Measurements from ENCODE around the gene CASP8AP2. TPM values are rescaled to one million over a fixed set of nuclear protein-coding genes. Genes with fewer than 3 reads are reported as not detected.

CASP8AP2 gene
- total RNA-seq, 2 experiments from 2014 or later, result 33.3 to 33.6 TPM

DNA sequence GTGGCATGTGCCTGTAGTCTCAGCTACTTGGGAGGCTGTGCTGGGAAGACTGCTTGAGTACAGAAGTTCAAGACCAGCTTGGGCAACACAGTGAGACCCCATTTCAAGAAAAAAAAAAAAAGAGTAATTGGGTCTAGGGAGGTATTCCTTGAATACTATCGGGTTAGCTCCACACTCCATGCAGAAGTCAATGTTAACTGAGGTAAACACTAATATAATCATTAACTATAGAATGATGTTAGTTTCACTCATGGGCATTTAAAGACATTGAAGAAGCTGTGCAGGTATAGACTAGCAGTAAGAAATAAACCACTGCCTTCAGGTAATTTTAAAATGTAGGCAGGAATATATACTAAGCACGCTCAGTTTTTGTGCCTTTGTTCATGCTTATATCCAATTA is 42.7 kb upstream of the CASP8AP2 start:
- H3K9me3 Mint-ChIP-seq, result no peaks in the 10 kb centered on the region
- ATAC-seq (no peak), DNase-seq (no peak)
- peaks cover 67% of the 10 kb centered on the region for H3K36me3 Mint-ChIP-seq (ENCODE audit: low read depth)
- H3K4me3 Mint-ChIP-seq, result no peak overlapping the region
- no peaks in the 10 kb centered on the region for H3K4me1 Mint-ChIP-seq (ENCODE audit: low read depth)
- TF ChIP-seq, protein P1, sequence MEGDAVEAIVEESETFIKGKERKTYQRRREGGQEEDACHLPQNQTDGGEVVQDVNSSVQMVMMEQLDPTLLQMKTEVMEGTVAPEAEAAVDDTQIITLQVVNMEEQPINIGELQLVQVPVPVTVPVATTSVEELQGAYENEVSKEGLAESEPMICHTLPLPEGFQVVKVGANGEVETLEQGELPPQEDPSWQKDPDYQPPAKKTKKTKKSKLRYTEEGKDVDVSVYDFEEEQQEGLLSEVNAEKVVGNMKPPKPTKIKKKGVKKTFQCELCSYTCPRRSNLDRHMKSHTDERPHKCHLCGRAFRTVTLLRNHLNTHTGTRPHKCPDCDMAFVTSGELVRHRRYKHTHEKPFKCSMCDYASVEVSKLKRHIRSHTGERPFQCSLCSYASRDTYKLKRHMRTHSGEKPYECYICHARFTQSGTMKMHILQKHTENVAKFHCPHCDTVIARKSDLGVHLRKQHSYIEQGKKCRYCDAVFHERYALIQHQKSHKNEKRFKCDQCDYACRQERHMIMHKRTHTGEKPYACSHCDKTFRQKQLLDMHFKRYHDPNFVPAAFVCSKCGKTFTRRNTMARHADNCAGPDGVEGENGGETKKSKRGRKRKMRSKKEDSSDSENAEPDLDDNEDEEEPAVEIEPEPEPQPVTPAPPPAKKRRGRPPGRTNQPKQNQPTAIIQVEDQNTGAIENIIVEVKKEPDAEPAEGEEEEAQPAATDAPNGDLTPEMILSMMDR (IDR thresholded peaks at IDR 0.05), result no peak
- POLR2A ChIA-PET, result no interaction called here
- H3K27ac Mint-ChIP-seq, result no peak overlapping the region
- H3K27me3 Mint-ChIP-seq, result no peaks in the 10 kb centered on the region
- intact Hi-C loops (cut with micrococcal nuclease), result no loop called here
- CTCF ChIA-PET, result no interaction called here

DNA sequence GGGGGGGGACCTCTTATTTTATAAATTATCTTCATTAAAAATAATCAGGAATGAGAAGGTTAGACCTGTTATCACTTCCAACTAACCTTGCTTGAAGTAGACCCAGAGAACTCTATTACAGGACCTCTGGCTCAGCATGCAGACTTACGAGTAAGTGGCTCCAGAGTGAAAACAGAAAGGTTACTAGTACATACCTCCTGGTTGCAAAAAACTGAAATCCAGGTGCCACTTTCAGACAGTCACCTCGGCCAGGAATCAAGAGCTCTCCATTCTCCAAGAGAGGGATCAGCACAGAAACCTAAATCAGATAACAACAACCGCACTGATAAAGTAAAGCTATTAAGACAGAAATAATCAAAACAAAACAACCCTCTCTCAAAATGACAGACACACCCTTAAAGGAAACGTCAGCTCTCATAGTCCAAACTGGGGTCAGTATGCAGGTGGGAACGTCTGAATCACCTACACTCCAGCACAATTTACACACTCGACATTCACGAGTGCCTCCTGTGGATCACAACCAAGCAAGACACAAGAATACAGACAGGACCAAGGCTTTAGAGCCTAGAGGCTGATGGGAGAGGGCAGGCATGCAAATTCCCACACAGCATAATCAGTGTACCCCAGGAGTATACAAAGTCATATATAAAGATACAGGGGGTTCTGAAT is 41.9 kb upstream of the CASP8AP2 start:
- H3K27ac Mint-ChIP-seq, result no peak overlapping the region
- H3K4me1 Mint-ChIP-seq (ENCODE audit: low read depth), result no peaks in the 10 kb centered on the region
- no peaks in the 10 kb centered on the region for H3K9me3 Mint-ChIP-seq
- DNase-seq (no peak), ATAC-seq (no peak)
- ChIA-PET POLR2A (no interaction called here), CTCF (interaction anchor here (0.9 kb wide), 1 partner anchor 20 kb away, joined by 3 read pairs; no protein-coding TSS in a partner anchor)
- no peak overlapping the region for H3K4me3 Mint-ChIP-seq
- no peaks in the 10 kb centered on the region for H3K27me3 Mint-ChIP-seq
- intact Hi-C loops (cut with micrococcal nuclease), result no loop called here
- TF ChIP-seq, protein P1 (IDR thresholded peaks at IDR 0.05), result no peak
- peaks cover 70% of the 10 kb centered on the region for H3K36me3 Mint-ChIP-seq (ENCODE audit: low read depth)

DNA sequence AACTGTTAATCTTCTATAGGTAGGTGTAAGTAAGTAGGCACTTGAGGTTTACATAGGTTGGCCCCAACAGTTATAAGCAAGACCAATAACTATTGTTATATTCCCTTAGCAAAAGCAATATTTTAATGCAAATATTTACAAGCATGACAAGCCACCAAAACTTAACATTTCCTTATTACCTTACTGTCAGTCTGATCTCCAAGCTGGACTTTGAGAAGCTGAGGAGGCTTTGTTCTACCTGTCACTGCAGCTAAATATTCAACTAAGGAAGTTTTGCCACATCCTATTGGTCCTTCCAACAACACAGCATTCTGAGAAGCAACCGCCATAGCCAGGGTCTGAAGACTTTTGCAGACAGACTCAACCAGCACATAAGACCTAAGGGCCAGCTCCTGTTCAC is 39.7 kb upstream of the CASP8AP2 start:
- H3K36me3 Mint-ChIP-seq (ENCODE audit: low read depth), result peaks cover 69% of the 10 kb centered on the region
- no peaks in the 10 kb centered on the region for H3K27me3 Mint-ChIP-seq
- H3K4me3 Mint-ChIP-seq, result no peak overlapping the region
- no peaks in the 10 kb centered on the region for H3K9me3 Mint-ChIP-seq
- DNase-seq (no peak), ATAC-seq (no peak)
- CTCF ChIA-PET, result interaction anchor here (1.0 kb wide), 1 partner anchor 14 kb away, joined by 3 read pairs; no protein-coding TSS in a partner anchor
- TF ChIP-seq, protein P1 (IDR thresholded peaks at IDR 0.05), result no peak
- POLR2A ChIA-PET, result no interaction called here
- intact Hi-C loops (cut with micrococcal nuclease), result no loop called here
- peaks cover 20% of the 10 kb centered on the region for H3K4me1 Mint-ChIP-seq (ENCODE audit: low read depth)
- no peak overlapping the region for H3K27ac Mint-ChIP-seq

DNA sequence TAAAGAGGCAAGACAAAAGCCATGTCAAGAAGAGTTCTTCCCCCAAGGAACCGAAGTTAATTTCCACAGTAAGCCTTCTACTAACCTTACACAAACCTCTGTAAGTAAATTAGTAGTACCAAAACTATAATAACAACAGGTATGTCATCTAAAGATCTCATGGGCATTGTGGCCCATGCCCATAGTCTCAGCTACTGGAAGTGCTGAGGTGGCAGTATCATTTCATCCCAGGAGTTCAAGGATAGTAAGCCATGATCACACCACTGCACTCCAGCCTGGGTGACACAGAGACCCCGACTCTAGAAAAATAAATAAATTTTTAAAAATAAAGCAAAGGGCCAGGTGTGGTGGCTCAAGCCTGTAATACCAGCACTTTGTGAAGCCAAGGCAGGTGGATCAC is 39.3 kb upstream of the CASP8AP2 start:
- POLR2A ChIA-PET, result no interaction called here
- Mint-ChIP-seq H3K27ac (no peak overlapping the region), H3K27me3 (no peaks in the 10 kb centered on the region), H3K4me3 (no peak overlapping the region), H3K36me3 (ENCODE audit: low read depth) (peaks cover 69% of the 10 kb centered on the region), H3K4me1 (ENCODE audit: low read depth) (peaks cover 24% of the 10 kb centered on the region), H3K9me3 (no peaks in the 10 kb centered on the region)
- TF ChIP-seq, protein P1 (IDR thresholded peaks at IDR 0.05), result no peak
- intact Hi-C loops (cut with micrococcal nuclease), result no loop called here
- ATAC-seq, result no peak
- CTCF ChIA-PET, result interaction anchor here (1.0 kb wide), 1 partner anchor 13 kb away, joined by 3 read pairs; no protein-coding TSS in a partner anchor
- no peak for DNase-seq

DNA sequence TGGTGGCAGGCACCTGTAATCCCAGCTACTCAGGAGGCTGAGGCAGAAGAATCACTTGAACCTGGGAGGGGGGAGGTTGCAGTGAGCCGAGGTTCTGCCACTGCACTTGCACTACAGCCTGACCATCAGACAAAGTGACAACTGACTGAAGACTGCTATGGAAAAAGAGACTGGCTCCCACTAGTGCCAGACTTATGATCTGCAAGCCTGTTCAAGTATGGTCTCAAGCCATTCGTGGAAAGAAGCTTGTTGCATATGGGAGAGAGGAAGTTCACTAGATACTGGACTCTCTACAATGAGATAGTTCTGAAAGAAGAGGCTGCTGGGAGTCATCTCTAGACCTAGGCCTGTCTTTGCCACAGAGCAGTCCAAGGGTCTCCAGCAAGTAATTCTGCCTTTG is 36.8 kb upstream of the CASP8AP2 start:
- no peak overlapping the region for H3K4me3 Mint-ChIP-seq
- ChIA-PET CTCF (interaction anchor here (0.8 to 1.6 kb wide), 7 partner anchors 15 to 687 kb away, joined by 3 read pairs; no protein-coding TSS in a partner anchor), POLR2A (interaction anchor here (0.8 to 2.9 kb wide), 3 partner anchors 13 to 21 kb away, joined by 3 to 12 read pairs (median 3); no protein-coding TSS in a partner anchor)
- intact Hi-C loops (cut with micrococcal nuclease), result no loop called here
- ATAC-seq (peak; percentile 76), DNase-seq (peak; percentile 52)
- TF ChIP-seq, protein P1 (IDR thresholded peaks at IDR 0.05), result peak; percentile 28
- peaks cover 24% of the 10 kb centered on the region for H3K4me1 Mint-ChIP-seq (ENCODE audit: low read depth)
- no peaks in the 10 kb centered on the region for H3K9me3 Mint-ChIP-seq
- peaks cover 62% of the 10 kb centered on the region for H3K36me3 Mint-ChIP-seq (ENCODE audit: low read depth)
- H3K27me3 Mint-ChIP-seq, result no peaks in the 10 kb centered on the region
- peak overlapping the region; percentile 1 for H3K27ac Mint-ChIP-seq
